Stimulated activated CD4-positive, alpha-beta T cell treated with anti-CD3 and anti-CD28 coated beads, Interleukin-4, amount 100 ng/mL, for 48 hours (primary cell): Measurements from ENCODE around the gene CELA2A.

Source experiments
- DNase-seq, 2 donors: peaks; one replicate each; pipeline ENCODE4 v3.0.0-alpha.2; 2020; ENCODE audit warnings: low read depth in 2 of 2

Gene CELA2A

GRCh38 chr1:15456313-15456954 lies at the start of gene CELA2A:
TSS of gene CELA2A (plus strand) at chr1:15456732. CDS start at chr1:15456754, 22 bp downstream.
- DNase-seq, result no peak

GRCh38 chr1:15407580-15407979 lies 49.0 kb upstream of the CELA2A start:
- no peak for DNase-seq

GRCh38 chr1:15408890-15409387 lies 47.6 kb upstream of the CELA2A start:
- no peak for DNase-seq

DNA sequence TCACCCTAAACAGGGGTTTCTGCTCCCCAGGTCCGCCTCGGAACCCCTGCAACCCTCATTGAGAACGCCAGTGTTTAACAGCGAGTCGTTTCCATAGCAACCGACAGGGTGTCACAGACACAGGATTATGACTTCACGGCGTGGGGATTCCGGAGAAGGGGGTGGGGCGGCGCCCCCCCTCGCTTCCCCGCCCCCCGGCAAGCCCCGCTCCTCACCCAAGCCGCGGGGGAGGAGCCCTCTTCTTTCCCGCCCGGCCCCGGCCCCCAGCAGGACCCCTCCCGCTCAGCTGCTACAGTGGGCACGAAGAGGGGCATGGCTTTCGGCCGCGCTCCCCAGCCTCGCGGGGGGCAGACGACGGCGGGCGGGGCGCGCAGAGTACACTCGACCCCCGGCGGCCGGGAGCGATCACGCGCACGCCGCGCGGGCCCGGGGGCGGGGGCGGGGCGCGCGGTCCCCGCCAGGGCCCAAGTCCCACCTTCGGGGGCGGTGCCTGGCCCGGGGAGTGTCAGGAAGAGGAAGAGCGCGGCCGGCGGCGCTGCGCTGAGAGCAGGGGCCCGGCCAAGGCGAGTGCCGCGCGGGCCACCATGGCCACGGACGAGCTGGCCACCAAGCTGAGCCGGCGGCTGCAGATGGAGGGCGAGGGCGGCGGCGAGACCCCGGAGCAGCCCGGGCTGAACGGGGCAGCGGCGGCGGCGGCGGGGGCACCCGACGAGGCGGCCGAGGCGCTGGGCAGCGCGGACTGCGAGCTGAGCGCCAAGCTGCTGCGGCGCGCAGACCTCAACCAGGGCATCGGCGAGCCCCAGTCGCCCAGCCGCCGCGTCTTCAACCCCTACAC lies 46.9 kb upstream of the CELA2A start, which contains the start of gene EFHD2:
TSS of gene EFHD2 (plus strand) at position 501 of the 835 bp plus-strand sequence. CDS start at position 585, 84 bp downstream.
- peak; percentile 73 to 86 for DNase-seq

- no peak for DNase-seq
Measured at GRCh38 chr1:15410223-15410883, 46.2 kb upstream of the CELA2A start.

DNA sequence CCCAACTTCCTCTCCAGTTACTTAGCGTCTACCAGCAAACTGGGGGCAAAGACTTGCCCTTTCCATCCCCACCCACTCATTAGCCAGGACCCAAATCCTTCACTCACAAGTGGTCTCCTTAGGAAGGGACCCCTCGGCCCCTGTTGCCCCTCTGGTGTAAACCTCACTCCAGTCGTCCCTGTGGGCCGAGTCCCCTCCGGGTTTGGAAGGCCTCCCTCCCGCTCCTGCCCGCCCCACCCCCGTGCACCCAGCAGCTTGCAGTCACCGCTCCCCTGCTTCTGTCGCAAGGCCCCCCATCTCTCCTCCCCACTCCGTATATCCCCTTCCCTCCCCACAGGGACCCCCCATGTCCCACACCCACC lies 45.7 kb upstream of the CELA2A start:
- DNase-seq, result no peak

DNA sequence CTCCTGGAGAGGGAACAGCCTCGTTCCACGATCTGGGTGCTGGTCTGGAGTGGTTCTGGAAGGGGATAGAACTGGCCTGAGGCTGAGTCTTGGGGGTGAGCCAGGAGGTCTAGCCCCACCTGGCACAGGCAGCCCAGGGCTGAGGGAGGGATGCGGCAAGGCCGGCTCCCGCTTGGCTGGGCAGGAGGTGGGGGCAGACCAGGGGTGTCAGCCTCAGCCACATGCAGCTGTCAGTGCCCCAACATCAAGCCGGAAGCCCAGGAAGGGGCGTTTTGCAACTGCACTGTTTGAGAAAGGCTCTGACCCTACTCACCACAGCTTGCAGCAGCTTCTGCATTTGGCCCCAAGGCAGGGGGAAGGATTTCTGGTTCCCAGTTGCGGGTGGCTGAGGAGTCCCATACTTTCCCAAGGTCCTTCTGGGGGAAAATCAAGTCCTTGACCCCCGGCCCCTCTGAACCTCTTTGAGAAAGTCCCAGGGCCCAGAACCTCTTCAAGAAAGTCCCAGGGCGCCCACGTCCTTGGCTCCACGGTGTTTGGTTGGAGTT lies 44.9 kb upstream of the CELA2A start:
- no peak for DNase-seq

GRCh38 chr1:15412175-15412800 lies 44.2 kb upstream of the CELA2A start:
- DNase-seq, result peak; percentile 38 to 41

DNA sequence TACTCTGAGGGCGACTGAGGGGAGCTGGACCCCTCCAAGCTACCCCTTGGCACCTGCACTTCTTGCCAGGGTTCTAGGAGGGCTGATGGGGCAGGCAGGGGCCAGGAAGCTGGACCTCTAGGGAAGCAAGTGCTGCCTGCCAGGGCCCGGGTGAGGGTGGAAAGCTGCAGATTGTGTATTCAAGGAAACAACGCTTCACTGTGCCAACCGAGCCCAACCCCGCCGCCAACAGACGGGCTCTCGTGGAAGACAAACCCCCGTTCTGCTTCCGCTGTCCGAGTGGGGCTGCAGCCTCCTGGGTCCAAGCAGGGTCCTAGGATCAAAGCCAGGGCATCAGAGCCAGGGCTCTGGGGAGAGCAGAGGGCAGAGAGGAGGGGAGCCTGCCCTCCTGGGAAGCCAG lies 43.7 kb upstream of the CELA2A start:
- DNase-seq, result no peak

DNA sequence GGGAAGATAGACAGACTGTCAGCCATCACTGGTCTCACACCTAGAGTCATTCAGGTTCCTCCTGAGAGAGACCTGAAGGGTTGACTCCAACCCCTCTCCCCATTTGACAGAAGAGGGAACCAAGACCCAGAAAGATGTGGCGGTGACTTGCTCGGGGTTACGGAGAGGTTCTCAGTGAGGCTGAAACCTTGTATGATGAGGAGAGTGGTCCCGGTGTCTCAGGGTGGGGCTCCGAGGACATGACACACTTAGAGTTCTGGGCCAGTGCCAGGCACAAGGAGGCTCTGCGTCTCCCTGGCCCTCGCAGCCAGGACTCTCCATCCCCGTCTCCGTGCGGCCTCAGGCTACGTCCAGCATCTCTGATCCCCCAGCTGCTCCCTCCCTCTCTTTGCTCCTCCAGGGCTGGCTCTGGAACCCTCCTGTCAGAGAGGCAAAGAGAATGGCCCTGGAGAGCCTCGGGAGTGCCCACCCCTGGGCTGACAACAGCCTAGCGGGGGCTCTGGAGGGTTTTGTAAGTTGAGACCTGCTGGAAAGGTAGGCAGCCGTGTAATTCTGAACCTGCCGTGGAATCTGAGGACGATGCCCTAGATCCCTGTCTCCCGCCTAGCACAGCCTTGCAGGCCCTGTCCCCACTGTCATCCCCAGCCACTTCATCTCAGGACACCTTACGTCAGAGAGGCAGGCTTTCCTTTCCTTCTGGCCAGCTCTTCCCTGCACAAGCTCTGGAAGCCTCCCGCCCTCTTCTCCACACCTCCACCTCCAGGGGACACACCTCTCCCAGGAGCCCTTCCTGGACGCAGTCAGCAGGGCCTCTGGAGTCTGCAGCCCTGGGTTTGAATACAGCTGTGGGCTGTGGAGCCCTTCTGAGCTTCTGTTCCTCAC lies 42.7 kb upstream of the CELA2A start:
- DNase-seq, result no peak

- no peak for DNase-seq
Measured at GRCh38 chr1:15414445-15414983, 42.0 kb upstream of the CELA2A start.

- peak in 1 of 2 donors; percentile 45 for DNase-seq
Measured at GRCh38 chr1:15417059-15417934, 39.2 kb upstream of the CELA2A start.

- no peak for DNase-seq
Measured at GRCh38 chr1:15418806-15419515, 37.6 kb upstream of the CELA2A start.

GRCh38 chr1:15420853-15421465 lies 35.6 kb upstream of the CELA2A start:
- DNase-seq, result no peak

DNA sequence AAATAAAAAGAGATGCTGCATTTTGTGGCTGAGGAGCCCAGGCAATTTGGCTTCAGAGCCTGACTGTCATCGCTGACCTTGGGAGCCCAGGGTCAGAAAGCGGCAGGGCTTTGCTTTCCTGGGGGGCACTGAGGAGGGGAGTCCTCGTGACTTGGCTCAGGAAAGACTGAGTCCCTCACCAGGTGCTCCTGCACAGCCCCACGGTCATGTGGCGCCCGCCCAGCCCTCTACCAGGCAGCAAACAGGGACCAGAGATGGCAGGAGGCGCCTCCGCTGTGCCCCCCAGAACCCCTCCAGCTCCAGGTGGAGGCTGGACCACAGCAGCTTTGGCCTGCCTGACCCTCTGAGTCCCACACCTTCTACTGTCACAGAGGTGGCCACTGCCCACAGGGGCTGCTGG lies 33.7 kb upstream of the CELA2A start:
- no peak for DNase-seq

DNA sequence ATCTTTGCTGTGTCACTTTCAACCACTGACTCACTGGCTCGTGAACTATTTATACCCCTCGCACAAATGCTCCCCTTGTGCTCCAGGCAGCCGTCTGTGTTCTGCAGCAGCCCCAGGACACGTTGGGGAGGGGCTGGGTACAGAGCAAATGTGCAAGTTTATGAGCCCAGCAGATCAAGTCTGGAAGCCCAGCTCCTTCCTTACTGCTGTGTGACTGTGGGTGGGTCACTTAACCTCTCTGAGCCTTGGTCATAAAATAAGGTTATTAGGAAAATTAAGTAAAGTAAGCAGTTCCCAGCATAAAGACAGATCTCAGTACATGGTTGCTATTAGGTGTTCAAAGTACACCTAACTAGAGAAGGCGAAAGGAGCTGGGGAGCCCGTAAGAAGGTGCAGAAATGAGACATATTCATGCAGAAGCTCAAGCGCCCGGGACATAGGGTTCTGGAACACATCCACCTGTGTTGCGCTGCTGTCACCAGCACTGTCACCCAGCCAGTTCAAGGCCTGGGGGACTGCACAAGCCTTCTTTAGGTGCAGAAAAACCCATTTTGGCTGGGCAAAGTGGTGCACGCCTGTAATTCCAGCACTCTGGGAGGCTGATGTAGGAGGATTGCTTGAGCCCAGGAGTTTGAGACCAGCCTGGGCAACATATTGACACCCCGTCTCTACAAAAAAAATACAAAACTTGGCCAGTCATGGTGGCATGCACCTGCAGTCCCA lies 33.0 kb upstream of the CELA2A start:
- DNase-seq, result no peak

DNA sequence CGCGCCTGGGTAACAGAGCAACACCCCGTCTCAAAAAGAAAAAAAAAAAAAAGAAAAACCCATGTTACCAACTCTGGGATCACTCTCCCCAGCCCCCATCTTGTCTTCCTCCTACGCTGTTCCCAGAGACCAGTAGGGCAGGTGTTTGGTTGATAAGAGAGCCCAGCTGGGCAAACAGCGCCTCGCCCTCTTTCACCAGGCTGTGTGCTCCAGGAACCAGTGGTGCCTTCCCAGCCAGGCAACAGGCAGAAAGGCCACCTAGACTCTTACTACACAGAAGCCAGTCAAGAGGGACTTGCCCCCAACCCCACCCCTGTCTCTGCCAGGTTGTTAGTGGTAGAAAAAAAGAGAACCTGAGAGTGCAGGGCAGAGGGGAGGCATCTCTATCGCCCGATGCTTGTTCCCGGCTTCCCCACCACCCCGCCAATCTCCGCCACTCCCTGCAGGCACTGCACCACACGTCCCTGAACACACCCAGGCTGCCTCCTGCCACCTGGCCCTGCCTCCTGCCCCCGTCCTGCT lies 32.3 kb upstream of the CELA2A start:
- no peak for DNase-seq
